Colon (tissue), 2 donors: ENCODE measurements around the gene ANKRD16.
"Not testable (repeated sequence)": the region's sequence is repeated elsewhere in the genome, so short reads cannot be mapped to it uniquely, and the experiment has no call there.

Source experiments
- FAIRE-seq: peaks from 2 replicates; lab custom pipeline; 2012; peaks lifted over from hg19 to GRCh38; lab: Jason Lieb, UNC
- donor health status: control.
- donor health status: control.

The ANKRD16 gene

GRCh38 chr10:5903563-5903962 lies 13.9 kb upstream of the ANKRD16 start:
- FAIRE-seq: no peak

- no peak for FAIRE-seq
Measured at GRCh38 chr10:5902511-5903274, 13.0 kb upstream of the ANKRD16 start.

GRCh38 chr10:5900247-5900646 lies 10.6 kb upstream of the ANKRD16 start:
- FAIRE-seq: no peak

GRCh38 chr10:5898163-5898562 lies 8.5 kb upstream of the ANKRD16 start:
- no peak for FAIRE-seq

- FAIRE-seq: no peak
Measured at GRCh38 chr10:5897504-5897903, 7.8 kb upstream of the ANKRD16 start.

GRCh38 chr10:5897053-5897340 lies 7.3 kb upstream of the ANKRD16 start:
- FAIRE-seq: no peak

- FAIRE-seq: no peak
Measured at GRCh38 chr10:5896208-5897052, 6.7 kb upstream of the ANKRD16 start.

GRCh38 chr10:5895804-5896203 lies 6.1 kb upstream of the ANKRD16 start:
- FAIRE-seq: no peak

GRCh38 chr10:5895365-5895764 lies 5.7 kb upstream of the ANKRD16 start:
- no peak for FAIRE-seq

GRCh38 chr10:5894873-5895272 lies 5.2 kb upstream of the ANKRD16 start:
- FAIRE-seq: no peak

- FAIRE-seq: no peak
Measured at GRCh38 chr10:5894403-5894802, 4.7 kb upstream of the ANKRD16 start.

- FAIRE-seq: no peak
Measured at GRCh38 chr10:5893321-5893720, 3.6 kb upstream of the ANKRD16 start.

- FAIRE-seq: no peak
Measured at GRCh38 chr10:5892007-5892406, 2.3 kb upstream of the ANKRD16 start.

GRCh38 chr10:5891009-5891408 lies 1.3 kb upstream of the ANKRD16 start:
- FAIRE-seq: no peak

GRCh38 chr10:5890452-5890915 lies 791 bp upstream of the ANKRD16 start:
- no peak for FAIRE-seq

- no peak for FAIRE-seq
Measured at GRCh38 chr10:5888843-5889623, 660 bp downstream of the ANKRD16 start.

GRCh38 chr10:5888351-5888750 lies 1.3 kb downstream of the ANKRD16 start:
- no peak for FAIRE-seq

- FAIRE-seq: no peak
Measured at GRCh38 chr10:5887641-5888040, 2.1 kb downstream of the ANKRD16 start.

- FAIRE-seq: no peak
Measured at GRCh38 chr10:5887029-5887428, 2.7 kb downstream of the ANKRD16 start.

- no peak for FAIRE-seq
Measured at GRCh38 chr10:5885619-5886018, 4.1 kb downstream of the ANKRD16 start.

GRCh38 chr10:5882961-5883360 lies 6.7 kb downstream of the ANKRD16 start:
- FAIRE-seq: no peak

- not testable (repeated sequence) for FAIRE-seq
Measured at GRCh38 chr10:5877041-5877440, 12.7 kb downstream of the ANKRD16 start.
